ENCODE measurements around the gene NACC2. TPM values are rescaled to one million over a fixed set of nuclear protein-coding genes. Genes with fewer than 3 reads are reported as not detected.

The NACC2 gene
- total and polyA plus RNA-seq, 2 experiments from 2014 or later = 11.0 to 13.0 TPM

DNA sequence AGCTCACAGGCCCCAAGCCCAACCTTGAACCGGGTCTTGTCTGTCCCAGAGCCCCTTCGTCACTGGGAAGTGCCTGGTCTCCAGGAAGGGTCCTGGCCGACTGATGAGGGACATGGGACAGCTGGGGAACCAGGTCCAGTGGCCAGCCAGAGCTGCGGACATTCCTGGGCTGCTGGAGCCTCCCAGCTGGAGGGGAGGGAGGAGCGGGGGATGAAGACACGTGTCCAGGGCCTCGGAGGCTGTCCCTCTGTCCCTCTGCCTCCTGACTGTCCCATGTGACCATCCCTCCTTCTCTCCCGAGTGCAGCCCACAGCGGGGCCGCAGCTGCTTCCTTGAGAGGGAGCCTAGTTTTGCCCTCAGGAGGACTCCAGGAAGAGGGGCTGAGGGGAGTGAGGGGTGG, 92.2 kb downstream of the NACC2 start:
- Histone ChIP-seq H3K9me2 (replicated peaks; ENCODE audit: insufficient read depth) (no peaks in the 10 kb centered on the region), H3K79me2 (no peaks in the 10 kb centered on the region), H4K20me1 (ENCODE audit: insufficient read depth, poor library complexity, severe bottlenecking) (no peaks in the 10 kb centered on the region), H3K4me1 (ENCODE audit: insufficient read depth) (peaks cover 40% of the 10 kb centered on the region), H3K4me2 (peak overlapping the region; percentile 62), H3K9me3 (ENCODE audit: low read depth) (no peaks in the 10 kb centered on the region), H3K27me3 (no peaks in the 10 kb centered on the region), H3K4me3 (no peak overlapping the region), H2AFZ (no peak overlapping the region), H3K36me3 (replicated peaks; ENCODE audit: insufficient read depth, low read depth) (no peaks in the 10 kb centered on the region), H3K27ac (no peak overlapping the region)
- no peak for TF ChIP-seq EZH2 (IDR thresholded peaks at IDR 0.05; ENCODE audit: borderline replicate concordance)
- no peak for DNase-seq (ENCODE audit: low spot score)
- 52% methylated on average over 10 of the region's 10 CpGs for WGBS (ENCODE audit: low lambda C conversion rate, missing lambda C conversion rate)

DNA sequence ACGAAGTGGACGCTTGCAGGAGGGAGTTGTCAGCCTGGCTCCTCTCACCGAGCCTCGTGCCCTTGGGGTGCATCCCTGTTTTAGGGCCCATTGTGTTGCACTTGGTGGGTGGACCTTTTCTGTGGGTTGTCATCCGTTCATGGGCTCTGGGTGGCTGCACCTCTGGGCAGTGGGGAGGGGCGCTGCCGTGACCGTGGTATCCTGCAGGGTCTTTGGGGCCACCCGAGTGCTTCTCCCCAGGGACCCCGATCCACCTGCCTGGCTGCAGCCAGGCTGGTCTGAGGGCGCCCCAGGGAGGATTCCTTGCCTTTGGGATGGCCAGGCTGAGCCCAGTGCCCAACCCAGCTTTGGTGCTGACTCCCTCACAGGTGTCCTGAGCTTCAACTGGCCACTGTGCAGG, 92.9 kb downstream of the NACC2 start:
- TF ChIP-seq EZH2 (IDR thresholded peaks at IDR 0.05; ENCODE audit: borderline replicate concordance) = no peak
- TF ChIP-seq, protein P1, sequence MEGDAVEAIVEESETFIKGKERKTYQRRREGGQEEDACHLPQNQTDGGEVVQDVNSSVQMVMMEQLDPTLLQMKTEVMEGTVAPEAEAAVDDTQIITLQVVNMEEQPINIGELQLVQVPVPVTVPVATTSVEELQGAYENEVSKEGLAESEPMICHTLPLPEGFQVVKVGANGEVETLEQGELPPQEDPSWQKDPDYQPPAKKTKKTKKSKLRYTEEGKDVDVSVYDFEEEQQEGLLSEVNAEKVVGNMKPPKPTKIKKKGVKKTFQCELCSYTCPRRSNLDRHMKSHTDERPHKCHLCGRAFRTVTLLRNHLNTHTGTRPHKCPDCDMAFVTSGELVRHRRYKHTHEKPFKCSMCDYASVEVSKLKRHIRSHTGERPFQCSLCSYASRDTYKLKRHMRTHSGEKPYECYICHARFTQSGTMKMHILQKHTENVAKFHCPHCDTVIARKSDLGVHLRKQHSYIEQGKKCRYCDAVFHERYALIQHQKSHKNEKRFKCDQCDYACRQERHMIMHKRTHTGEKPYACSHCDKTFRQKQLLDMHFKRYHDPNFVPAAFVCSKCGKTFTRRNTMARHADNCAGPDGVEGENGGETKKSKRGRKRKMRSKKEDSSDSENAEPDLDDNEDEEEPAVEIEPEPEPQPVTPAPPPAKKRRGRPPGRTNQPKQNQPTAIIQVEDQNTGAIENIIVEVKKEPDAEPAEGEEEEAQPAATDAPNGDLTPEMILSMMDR (IDR thresholded peaks at IDR 0.05; ENCODE audit: poor library complexity) = no peak
- no peak for TF ChIP-seq EZH2phosphoT487 (IDR thresholded peaks at IDR 0.05; ENCODE audit: low read depth, severe bottlenecking, unreplicated experiment)
- DNase-seq (ENCODE audit: low spot score) = no peak
- no peaks in the 10 kb centered on the region for H3K9me2 ChIP-seq (replicated peaks; ENCODE audit: insufficient read depth)
- H3K36me3 ChIP-seq (replicated peaks; ENCODE audit: insufficient read depth, low read depth) = no peaks in the 10 kb centered on the region
- no peak overlapping the region for H3K27ac ChIP-seq
- no peak overlapping the region for H3K4me2 ChIP-seq
- H3K27me3 ChIP-seq = no peaks in the 10 kb centered on the region
- H2AFZ ChIP-seq = no peak overlapping the region
- WGBS (ENCODE audit: low lambda C conversion rate, missing lambda C conversion rate) = 97% methylated on average over 11 of the region's 11 CpGs
- no peaks in the 10 kb centered on the region for H3K79me2 ChIP-seq
- no peak overlapping the region for H3K4me3 ChIP-seq
- H4K20me1 ChIP-seq (ENCODE audit: insufficient read depth, poor library complexity, severe bottlenecking) = no peaks in the 10 kb centered on the region
- peaks cover 36% of the 10 kb centered on the region for H3K4me1 ChIP-seq (ENCODE audit: insufficient read depth)
- H3K9me3 ChIP-seq (ENCODE audit: low read depth) = no peaks in the 10 kb centered on the region

DNA sequence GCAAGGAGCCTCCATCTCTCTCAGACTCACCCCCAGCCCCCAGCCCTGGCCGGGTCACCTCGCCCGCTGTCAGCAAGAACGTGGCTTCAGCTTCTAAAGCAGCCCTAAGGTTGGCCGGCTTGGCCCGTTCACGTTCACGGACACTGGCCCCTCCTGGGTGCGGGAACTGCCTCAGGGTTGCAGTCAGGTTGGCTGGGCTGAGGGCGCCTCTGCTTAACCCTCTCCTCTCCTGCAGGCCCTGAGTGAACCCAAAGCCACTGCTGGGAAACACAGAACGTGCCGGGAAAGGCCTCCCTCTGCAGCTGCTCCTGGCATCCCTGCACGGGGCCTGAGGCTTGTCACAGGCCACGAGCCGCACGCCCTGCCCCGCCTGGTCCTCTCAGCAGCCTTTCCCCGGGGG, 93.9 kb downstream of the NACC2 start:
- no peaks in the 10 kb centered on the region for H3K9me2 ChIP-seq (replicated peaks; ENCODE audit: insufficient read depth)
- H3K4me2 ChIP-seq = no peak overlapping the region
- no peaks in the 10 kb centered on the region for H3K27me3 ChIP-seq
- no peak overlapping the region for H2AFZ ChIP-seq
- WGBS (ENCODE audit: low lambda C conversion rate, missing lambda C conversion rate) = 42% methylated on average over 18 of the region's 18 CpGs
- H3K4me1 ChIP-seq (ENCODE audit: insufficient read depth) = peaks cover 28% of the 10 kb centered on the region
- no peak for TF ChIP-seq EZH2 (IDR thresholded peaks at IDR 0.05; ENCODE audit: borderline replicate concordance)
- TF ChIP-seq, protein P1 (IDR thresholded peaks at IDR 0.05; ENCODE audit: poor library complexity) = no peak
- TF ChIP-seq EZH2phosphoT487 (IDR thresholded peaks at IDR 0.05; ENCODE audit: low read depth, severe bottlenecking, unreplicated experiment) = no peak
- no peak overlapping the region for H3K4me3 ChIP-seq
- H3K36me3 ChIP-seq (replicated peaks; ENCODE audit: insufficient read depth, low read depth) = no peaks in the 10 kb centered on the region
- H3K9me3 ChIP-seq (ENCODE audit: low read depth) = no peaks in the 10 kb centered on the region
- H4K20me1 ChIP-seq (ENCODE audit: insufficient read depth, poor library complexity, severe bottlenecking) = no peaks in the 10 kb centered on the region
- no peaks in the 10 kb centered on the region for H3K79me2 ChIP-seq
- DNase-seq (ENCODE audit: low spot score) = no peak
- no peak overlapping the region for H3K27ac ChIP-seq

GRCh38 chr9:135998410-135999071, 96.5 kb downstream of the NACC2 start:
- H3K9me3 ChIP-seq (ENCODE audit: low read depth) = no peaks in the 10 kb centered on the region
- H3K4me2 ChIP-seq = no peak overlapping the region
- TF ChIP-seq, protein P1 (IDR thresholded peaks at IDR 0.05; ENCODE audit: poor library complexity) = no peak
- TF ChIP-seq EZH2 (IDR thresholded peaks at IDR 0.05; ENCODE audit: borderline replicate concordance) = no peak
- TF ChIP-seq EZH2phosphoT487 (IDR thresholded peaks at IDR 0.05; ENCODE audit: low read depth, severe bottlenecking, unreplicated experiment) = no peak
- no peaks in the 10 kb centered on the region for H4K20me1 ChIP-seq (ENCODE audit: insufficient read depth, poor library complexity, severe bottlenecking)
- H3K27me3 ChIP-seq = no peaks in the 10 kb centered on the region
- H2AFZ ChIP-seq = no peak overlapping the region
- H3K4me3 ChIP-seq = no peak overlapping the region
- no peaks in the 10 kb centered on the region for H3K9me2 ChIP-seq (replicated peaks; ENCODE audit: insufficient read depth)
- no peaks in the 10 kb centered on the region for H3K79me2 ChIP-seq
- H3K27ac ChIP-seq = no peak overlapping the region
- no peaks in the 10 kb centered on the region for H3K36me3 ChIP-seq (replicated peaks; ENCODE audit: insufficient read depth, low read depth)
- peaks cover 22% of the 10 kb centered on the region for H3K4me1 ChIP-seq (ENCODE audit: insufficient read depth)
- 91% methylated on average over 16 of the region's 16 CpGs for whole genome bisulfite sequencing (ENCODE audit: low lambda C conversion rate, missing lambda C conversion rate)
- DNase-seq (ENCODE audit: low spot score) = no peak

Measured in hepatocyte (in vitro differentiated cells).